LNCaP clone FGC (cell line): Measurements from ENCODE around the gene UBXN11.

ENCODE experiments used
- DNase-seq: peaks from one replicate; pipeline ENCODE4 v3.0.0-alpha.2; 2011; ENCODE audit warnings: low read depth
- H3K4me3 ChIP-seq: 2 replicates; pipeline ENCODE4 v1.5.1; 2011; ENCODE audit warnings: mild to moderate bottlenecking, low read depth, low read length, control low read depth
- TF ChIP-seq, protein P1 (sequence below): IDR thresholded peaks from 2 replicates; pipeline ENCODE4 v1.5.1; 2012; ENCODE audit warnings: mild to moderate bottlenecking; ENCODE audit not compliant: control insufficient read depth, insufficient read depth; ENCODE audit errors: extremely low read depth

The UBXN11 gene

GRCh38 chr1:26302733-26303405 is 3.6 kb downstream of the UBXN11 start:
- H3K4me3 ChIP-seq, result no peak overlapping the region
- DNase-seq, result no peak
- TF ChIP-seq, protein P1, sequence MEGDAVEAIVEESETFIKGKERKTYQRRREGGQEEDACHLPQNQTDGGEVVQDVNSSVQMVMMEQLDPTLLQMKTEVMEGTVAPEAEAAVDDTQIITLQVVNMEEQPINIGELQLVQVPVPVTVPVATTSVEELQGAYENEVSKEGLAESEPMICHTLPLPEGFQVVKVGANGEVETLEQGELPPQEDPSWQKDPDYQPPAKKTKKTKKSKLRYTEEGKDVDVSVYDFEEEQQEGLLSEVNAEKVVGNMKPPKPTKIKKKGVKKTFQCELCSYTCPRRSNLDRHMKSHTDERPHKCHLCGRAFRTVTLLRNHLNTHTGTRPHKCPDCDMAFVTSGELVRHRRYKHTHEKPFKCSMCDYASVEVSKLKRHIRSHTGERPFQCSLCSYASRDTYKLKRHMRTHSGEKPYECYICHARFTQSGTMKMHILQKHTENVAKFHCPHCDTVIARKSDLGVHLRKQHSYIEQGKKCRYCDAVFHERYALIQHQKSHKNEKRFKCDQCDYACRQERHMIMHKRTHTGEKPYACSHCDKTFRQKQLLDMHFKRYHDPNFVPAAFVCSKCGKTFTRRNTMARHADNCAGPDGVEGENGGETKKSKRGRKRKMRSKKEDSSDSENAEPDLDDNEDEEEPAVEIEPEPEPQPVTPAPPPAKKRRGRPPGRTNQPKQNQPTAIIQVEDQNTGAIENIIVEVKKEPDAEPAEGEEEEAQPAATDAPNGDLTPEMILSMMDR, result no peak

DNA sequence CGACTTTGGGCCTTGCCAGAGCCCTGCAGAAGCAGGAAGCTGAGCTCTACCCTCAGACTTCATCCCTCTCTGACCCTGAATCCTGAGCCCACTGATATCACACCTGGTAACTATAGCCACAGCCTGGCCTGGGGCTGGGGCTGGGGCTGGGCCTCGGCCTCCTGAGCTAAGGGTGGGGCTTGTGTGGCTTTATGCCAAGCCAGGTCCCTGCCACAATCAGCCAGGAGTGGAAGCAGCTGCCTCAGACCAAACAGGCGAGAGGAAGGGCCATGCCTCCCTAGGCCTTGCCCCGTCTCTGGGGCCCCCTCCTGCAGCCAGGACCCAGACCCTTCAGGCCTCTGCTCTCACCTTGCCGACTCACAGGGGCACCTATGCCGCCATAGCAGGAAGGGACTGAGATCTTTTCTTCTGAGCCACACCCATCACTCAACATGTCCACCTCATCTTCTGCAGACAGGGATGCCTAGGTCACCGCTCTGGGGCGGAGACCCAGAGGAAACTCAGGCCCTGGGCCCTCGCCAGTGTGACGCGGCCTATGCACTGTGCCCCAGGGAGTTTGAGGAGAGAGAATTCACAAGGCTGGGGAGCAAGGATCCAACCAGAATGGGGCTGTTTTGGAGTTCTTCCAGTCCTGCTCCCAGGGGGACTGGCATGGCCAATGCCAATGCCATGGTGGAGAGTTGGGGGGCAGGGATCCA is 5.7 kb downstream of the UBXN11 start:
- TF ChIP-seq, protein P1, result no peak
- no peak overlapping the region for H3K4me3 ChIP-seq
- DNase-seq, result no peak

GRCh38 chr1:26297791-26298124 is 8.7 kb downstream of the UBXN11 start:
- no peak for DNase-seq
- H3K4me3 ChIP-seq, result no peak overlapping the region
- TF ChIP-seq, protein P1, result no peak

DNA sequence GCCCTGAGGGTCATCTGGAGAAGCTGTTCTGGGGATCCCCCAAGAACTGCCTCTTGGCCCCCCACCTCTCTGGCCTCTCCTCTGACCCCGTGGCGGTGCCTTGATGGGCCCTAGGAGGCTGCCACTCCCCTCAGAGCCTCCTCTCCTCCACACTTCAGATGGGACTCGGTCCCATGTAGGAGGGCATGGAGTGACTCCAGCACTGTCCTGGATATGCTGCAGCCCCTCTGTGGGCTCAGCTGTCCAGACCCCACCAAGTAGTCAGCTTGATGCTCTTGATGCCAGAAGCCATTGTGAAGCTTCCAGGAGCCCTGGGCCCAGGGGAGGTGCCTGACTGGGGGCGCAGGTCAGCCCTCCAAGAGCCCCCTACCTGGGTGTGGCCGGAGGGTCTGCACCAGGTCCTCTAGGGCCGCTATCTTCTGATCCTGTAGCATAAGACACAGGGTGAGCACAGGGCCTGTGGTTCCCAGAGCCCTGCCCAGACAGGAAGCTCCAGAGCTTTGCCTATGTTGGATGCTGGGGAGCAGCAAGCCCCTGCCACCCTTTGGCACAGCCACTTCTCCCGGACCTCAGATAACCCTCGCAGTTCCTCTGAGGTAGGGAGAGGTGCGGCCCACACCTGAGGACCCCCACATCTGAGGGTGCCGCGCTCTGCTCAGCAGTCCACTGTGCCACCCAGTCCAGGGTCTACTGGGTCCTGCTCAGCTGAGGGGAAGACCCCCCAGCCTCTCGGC is 9.2 kb downstream of the UBXN11 start:
- no peak for DNase-seq
- no peak overlapping the region for H3K4me3 ChIP-seq
- TF ChIP-seq, protein P1, result no peak

DNA sequence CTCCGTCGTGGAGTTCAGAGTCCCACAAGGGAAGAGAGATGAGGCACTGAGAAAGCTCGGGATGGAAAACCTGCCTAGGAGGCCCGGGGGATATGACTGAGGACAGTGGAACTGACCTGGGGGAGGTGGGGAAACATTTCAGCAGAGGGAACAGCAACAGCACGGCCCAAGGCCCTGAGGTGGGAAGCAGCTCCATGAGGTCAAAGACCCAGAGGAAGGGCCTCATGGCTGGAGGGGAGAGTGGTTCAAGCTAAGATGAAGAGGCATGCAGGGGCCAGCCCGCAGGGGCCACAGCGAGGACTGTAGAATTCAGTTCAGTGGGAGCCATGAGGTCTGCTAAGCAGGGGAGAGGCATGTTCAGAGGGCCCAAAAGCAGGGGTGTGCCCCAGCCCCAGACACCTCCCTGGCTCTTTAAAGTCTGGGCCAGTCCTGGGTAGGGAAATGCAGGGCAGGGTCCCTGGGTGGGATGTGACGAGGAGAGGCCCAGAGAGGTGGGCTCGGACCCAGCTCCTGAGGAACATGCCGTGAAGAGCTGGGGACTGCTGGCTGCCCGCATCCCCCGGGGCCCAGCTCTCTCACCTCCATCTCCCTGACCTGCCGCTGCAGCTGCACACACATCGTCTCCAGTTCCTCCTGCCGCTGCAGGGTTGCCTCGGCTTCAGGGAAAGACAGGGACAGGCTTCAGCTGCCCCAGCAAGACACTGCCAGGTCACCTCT is 9.9 kb downstream of the UBXN11 start:
- H3K4me3 ChIP-seq, result no peak overlapping the region
- no peak for DNase-seq
- TF ChIP-seq, protein P1, result no peak

- TF ChIP-seq, protein P1, result no peak
- no peak for DNase-seq
- no peak overlapping the region for H3K4me3 ChIP-seq
Measured at GRCh38 chr1:26295194-26296138, 11.0 kb downstream of the UBXN11 start.
